ENCODE data around the gene HECW1.

HECW1 gene

GRCh38 chr7:43444711-43445578 lies 332.5 kb downstream of the HECW1 start:
- DNase-seq: no peak

- DNase-seq: no peak
Measured at GRCh38 chr7:43449577-43449976, 337.1 kb downstream of the HECW1 start.

- DNase-seq: no peak
Measured at GRCh38 chr7:43450894-43451293, 338.4 kb downstream of the HECW1 start.

- peak in 1 of 2 donors; percentile 18 for DNase-seq
Measured at GRCh38 chr7:43454936-43455518, 342.6 kb downstream of the HECW1 start.

DNA sequence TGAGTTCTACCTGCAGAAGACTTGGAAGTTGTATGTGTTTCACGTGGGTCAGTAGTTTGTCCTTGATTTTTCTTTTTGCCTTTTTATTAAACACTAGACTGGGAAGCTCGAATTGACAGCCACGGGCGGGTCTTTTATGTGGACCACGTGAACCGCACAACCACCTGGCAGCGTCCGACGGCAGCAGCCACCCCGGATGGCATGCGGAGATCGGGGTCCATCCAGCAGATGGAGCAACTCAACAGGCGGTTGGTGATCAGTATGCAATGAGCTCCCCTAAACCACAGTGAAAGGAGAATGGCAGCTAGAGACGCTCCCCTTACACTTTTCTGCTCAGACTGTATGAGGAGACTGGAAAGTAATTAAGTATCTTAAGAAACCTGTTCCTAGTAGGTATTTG lies 343.8 kb downstream of the HECW1 start:
- DNase-seq: no peak

GRCh38 chr7:43458330-43459018 lies 346.0 kb downstream of the HECW1 start:
- no peak for DNase-seq

- DNase-seq: no peak
Measured at GRCh38 chr7:43459019-43459337, 346.5 kb downstream of the HECW1 start.

GRCh38 chr7:43460733-43461348 lies 348.4 kb downstream of the HECW1 start:
- no peak for DNase-seq

DNA sequence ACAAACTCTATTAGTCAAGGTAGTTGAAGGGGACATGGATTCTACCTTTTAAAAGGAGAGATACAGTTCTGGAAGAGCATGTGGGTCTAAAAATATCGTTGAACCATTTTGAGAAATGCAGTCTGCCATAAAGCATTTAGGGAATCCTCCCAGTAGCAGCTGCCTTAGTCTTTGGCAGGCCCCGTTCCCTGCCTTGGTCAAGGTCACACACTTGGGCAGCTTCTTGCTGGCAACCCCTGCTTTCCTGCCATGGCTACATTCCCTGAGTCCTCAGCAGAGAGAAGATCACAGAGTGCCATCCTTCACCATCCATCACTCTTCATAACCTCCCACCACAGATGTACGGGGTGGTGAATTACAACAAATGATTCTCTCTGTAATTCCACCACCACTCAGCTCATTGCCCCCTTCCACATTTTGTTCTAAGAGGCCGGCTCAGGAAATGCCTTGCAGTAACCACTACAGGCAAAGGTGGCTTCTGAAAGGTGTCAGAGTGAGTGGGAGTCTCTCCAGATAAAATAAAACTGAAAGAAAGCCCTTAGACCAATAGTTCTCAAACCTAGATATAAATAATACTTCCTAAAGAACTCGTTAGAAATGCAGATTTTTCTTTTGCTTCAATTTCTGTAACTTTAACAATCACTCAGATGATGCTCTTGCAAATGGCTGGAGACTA lies 349.0 kb downstream of the HECW1 start:
- no peak for DNase-seq

GRCh38 chr7:43462836-43463235 lies 350.4 kb downstream of the HECW1 start:
- no peak for DNase-seq

DNA sequence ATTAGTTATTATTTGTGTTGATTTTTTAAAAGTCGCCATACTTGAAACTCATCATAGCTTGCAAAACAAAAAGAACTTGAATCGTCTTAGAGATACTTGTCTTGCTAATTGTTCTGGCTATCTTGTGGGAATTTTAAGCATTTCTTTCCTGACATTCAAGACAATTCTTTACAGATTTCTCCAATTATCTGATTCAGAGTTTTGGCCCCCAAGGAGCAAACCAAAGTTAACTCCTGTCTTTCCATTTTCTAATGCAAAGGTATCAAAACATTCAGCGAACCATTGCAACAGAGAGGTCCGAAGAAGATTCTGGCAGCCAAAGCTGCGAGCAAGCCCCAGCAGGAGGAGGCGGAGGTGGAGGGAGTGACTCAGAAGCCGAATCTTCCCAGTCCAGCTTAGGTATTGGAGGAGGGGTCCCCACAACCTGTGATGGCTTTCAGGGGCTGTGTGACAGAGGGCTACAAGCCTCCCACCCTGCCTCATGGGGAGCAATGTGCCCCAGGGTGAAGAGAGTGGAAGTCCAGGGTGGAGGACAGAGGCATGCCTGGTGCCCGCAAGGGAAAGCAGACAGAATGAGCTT lies 351.0 kb downstream of the HECW1 start:
- DNase-seq: no peak

DNA sequence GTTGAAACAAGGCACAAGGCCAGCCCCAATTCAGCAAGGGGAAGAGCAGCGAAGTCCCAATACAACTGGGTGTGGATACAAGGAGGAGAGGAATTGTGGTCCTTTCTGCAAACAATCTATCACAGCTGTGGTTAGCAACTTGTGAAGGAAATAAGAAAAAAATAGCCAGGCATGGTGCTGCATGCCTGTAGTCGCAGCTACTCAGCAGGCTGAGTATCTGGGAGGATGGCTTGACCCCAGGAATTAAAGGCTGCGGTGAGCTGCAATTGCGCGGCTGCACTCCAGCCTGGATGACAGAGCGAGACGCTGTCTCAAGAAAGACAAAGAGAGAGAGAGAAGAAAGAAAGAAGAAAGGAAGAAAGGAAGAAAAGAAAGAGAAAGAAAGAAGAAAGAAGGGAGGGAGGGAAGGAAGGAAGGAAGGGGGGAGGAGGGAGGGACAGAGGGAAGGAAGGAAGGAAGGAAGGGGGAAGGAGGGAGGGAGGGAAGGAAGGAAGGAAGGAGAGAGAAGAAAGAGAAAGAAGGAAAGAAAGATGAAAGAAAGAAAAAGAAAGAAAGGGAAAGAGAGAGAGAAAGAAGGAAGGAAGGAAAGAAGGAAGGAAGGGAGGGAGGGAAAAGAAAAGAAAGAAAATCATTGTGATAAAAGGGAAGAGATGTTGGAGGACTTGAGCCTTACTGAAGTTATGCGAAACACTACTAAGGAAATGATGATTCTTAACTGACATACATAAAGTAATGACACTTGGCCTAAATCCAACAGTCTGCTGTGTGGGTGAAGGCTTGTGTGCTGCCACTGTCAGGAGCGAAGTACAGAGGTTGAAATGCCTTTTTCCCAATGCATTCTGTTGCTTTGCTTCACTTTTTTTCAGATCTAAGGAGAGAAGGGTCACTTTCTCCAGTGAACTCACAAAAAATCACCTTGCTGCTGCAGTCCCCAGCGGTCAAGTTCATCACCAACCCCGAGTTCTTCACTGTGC lies 353.4 kb downstream of the HECW1 start:
- DNase-seq: no peak

GRCh38 chr7:43467406-43467805 lies 355.0 kb downstream of the HECW1 start:
- DNase-seq: no peak

DNA sequence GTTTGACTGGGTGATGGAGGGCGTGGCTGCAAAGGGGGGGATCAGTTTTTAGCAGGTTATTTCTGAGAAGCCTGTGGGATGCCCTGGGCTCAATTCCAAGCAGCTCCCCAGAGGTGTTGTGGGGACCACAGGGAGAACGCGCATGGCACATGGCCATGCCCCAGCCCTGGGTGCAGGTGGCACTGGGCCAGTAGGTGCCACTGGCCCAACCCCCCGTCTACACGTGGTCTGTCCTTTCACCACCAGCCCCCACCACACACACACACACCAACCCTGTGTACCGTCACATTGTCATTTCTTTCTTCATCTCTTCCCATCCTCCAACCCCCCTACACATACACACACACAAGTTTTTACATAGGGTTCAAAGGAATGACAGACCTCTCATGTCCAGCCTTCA lies 355.4 kb downstream of the HECW1 start:
- DNase-seq: no peak

DNA sequence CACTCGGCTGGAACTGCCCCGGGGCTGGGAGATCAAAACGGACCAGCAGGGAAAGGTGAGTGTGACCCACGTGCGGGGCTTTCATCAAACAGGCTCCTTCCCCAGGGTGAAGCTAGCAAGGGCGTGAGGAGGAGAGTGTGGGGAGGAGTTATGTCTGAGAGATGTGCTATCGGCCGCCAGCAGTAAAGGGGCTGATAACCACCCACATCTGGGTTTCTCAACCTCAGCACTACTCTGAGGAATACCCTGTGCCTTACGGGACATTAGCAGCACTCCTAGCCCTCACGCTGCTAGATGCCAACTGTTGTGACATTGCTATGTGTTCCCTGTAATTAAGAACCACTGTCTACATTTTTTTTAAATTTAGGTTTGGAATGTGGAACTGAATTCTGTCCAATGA lies 356.6 kb downstream of the HECW1 start:
- no peak for DNase-seq

DNA sequence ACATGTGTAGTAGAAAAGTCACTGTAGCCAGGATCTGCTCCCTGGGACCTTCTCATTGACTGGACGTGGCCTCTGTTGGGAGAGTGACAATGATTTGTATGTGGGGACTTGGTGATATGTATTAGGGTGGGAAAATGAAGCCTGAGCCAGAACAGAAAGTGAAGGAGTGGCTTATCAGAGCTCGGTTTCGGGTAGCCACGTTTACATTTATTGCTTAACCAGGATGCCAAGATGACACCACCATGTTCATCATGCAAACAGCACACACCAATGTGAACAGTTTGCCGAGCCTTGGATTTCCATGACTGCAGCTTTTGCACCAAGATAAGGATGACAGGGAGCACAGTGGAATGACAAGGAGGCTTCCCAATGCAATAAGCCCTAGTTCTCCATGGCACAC lies 357.7 kb downstream of the HECW1 start:
- no peak for DNase-seq

DNA sequence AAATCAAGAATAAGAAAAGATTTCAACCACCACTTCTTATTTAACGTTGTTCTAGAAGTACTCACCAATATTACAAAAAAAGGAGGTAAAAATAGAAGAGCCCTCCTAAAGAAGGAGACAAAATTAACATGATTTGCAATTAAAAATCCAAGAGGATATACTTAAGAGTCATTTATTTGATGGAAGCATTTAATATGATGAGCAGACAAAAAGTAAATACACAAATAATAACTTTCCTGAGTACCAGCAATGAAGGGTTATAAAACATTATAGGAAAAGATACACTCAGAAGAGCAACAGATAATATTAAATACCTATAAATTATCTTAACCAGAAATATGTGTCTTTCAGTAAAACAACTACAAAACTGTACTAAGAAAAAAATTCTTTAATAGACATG lies 363.5 kb downstream of the HECW1 start:
- no peak for DNase-seq

GRCh38 chr7:43476896-43477295 lies 364.4 kb downstream of the HECW1 start:
- DNase-seq: no peak

DNA sequence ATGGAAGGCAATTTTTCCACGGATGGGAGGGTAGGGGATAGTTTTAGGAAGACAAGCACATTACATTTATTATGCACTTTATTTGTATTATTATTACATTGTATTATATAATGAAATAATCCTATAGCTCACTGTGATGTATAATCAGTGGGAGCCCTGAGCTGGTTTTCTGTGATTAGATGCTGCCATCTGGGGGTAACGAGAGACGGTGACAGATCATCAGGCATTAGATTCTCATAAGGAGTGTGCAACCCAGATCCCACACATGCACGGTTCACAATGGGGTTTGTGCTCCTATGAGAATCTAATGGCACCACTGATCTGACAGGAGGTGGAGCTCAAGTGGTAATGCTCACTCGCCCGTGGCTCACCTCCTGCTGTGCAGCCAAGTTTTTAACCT lies 366.6 kb downstream of the HECW1 start:
- no peak for DNase-seq

DNA sequence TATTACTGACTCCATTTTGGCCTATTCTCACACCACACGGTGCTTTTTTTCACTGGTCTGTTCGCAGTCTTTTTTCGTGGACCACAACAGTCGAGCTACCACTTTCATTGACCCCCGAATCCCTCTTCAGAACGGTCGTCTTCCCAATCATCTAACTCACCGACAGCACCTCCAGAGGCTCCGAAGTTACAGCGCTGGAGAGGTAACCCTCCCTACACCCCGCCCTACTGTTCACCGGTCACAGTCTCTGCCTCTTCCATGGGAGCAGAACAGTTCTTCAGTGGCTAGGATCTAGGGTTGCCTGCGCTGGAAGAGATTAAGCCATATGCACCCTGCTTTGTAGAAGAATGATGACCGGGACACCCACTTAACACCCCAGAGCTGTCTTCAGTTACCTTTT lies 367.1 kb downstream of the HECW1 start:
- DNase-seq: no peak

DNA sequence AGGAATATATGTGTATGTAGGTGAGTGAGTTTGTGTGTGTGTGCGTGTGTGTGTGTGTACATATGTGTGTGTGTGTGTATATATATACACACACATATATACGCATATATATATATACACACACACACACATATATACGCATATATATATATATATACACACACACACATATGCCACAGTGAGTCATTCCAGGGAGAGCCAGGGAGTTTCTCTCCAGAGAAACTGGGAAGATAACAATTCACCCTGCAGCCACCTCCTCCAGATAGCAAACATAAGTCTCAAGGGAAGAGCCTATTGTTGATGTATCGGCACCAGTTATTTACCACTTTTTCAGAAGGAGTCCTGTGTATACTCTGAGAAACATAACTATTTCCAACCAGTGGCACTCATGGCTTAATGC lies 368.1 kb downstream of the HECW1 start:
- no peak for DNase-seq

All from CD4-positive, alpha-beta T cell treated with Interferon alpha-2 for 1 hour (primary cell).